CD4-positive, alpha-beta memory T cell (primary cell): ENCODE measurements around the gene MALRD1. TPM values are rescaled to one million over a fixed set of nuclear protein-coding genes. Genes with fewer than 3 reads are reported as not detected.

Source experiments
- CTCF ChIA-PET: fragments of 350-600 bp; sonication (Branson Sonifier 250); formaldehyde crosslinking; loops from one replicate; lab custom pipeline; 2021; ENCODE audit warnings: inconsistent platforms; ENCODE audit not compliant: partially characterized antibody; lab: Charles Lee
- POLR2A ChIA-PET: fragments of 350-600 bp; sonication (Branson Sonifier 250); formaldehyde crosslinking; loops from one replicate; lab custom pipeline; 2021; ENCODE audit not compliant: partially characterized antibody; lab: Charles Lee
- DNase-seq, 5 donors: peaks; one replicate each; pipeline versions ENCODE4 v3.0.0 to v3.0.0-alpha.2; 2020 to 2022; ENCODE audit warnings: mixed read lengths in 1 of 5
- H3K27ac ChIP-seq: one replicate; pipeline ENCODE4 v1.7.0; 2013; ENCODE audit warnings: low read depth, low read length
- H3K27me3 ChIP-seq: 2 replicates; pipeline ENCODE4 v1.7.0; 2013; ENCODE audit warnings: mild to moderate bottlenecking, low read length, moderate library complexity; ENCODE audit not compliant: insufficient read depth
- H3K36me3 ChIP-seq: 2 replicates; pipeline ENCODE4 v1.7.0; 2013; ENCODE audit warnings: mild to moderate bottlenecking, low read length, moderate library complexity; ENCODE audit not compliant: insufficient read depth
- H3K4me1 ChIP-seq: 2 replicates; pipeline ENCODE4 v1.7.0; 2013; ENCODE audit warnings: mild to moderate bottlenecking, low read length, moderate library complexity; ENCODE audit not compliant: insufficient read depth
- H3K4me3 ChIP-seq, 2 donors: one replicate each; pipeline ENCODE4 v1.7.0; 2013; ENCODE audit warnings: low read length in 2 of 2, mild to moderate bottlenecking in 1 of 2
- H3K9me3 ChIP-seq, 2 donors: one replicate each; pipeline ENCODE4 v1.7.0; 2013; ENCODE audit warnings: low read length in 2 of 2, control low read depth in 1 of 2; ENCODE audit not compliant: control insufficient read depth in 1 of 2
- H3K27ac Mint-ChIP-seq, 7 donors: one replicate each; pipeline ENCODE4 v1.8.0; 2020 to 2021; ENCODE audit warnings: mixed read lengths in 7 of 7, mild to moderate bottlenecking in 6 of 7, inconsistent platforms in 3 of 7, moderate library complexity in 3 of 7
- H3K27me3 Mint-ChIP-seq, 2 donors: one replicate each; pipeline ENCODE4 v1.8.0; 2020 to 2021; ENCODE audit warnings: mixed read lengths in 2 of 2
- H3K36me3 Mint-ChIP-seq, 2 donors: one replicate each; pipeline ENCODE4 v1.8.0; 2020 to 2021; ENCODE audit warnings: mixed read lengths in 2 of 2, inconsistent platforms in 1 of 2, mild to moderate bottlenecking in 1 of 2
- H3K4me1 Mint-ChIP-seq, 4 donors: one replicate each; pipeline ENCODE4 v1.8.0; 2020 to 2021; ENCODE audit warnings: mixed read lengths in 4 of 4, mild to moderate bottlenecking in 1 of 4
- H3K4me3 Mint-ChIP-seq, 8 donors: one replicate each; pipeline ENCODE4 v1.8.0; 2020 to 2021; ENCODE audit warnings: mixed read lengths in 8 of 8, mild to moderate bottlenecking in 7 of 8, moderate library complexity in 6 of 8, inconsistent platforms in 3 of 8
- H3K9me3 Mint-ChIP-seq, 8 donors: one replicate each; pipeline ENCODE4 v1.8.0; 2020 to 2021; ENCODE audit warnings: mixed read lengths in 8 of 8, mild to moderate bottlenecking in 5 of 8, inconsistent platforms in 3 of 8, moderate library complexity in 1 of 8
- intact Hi-C: fragments of 100-400 bp; cut with micrococcal nuclease; formaldehyde crosslinking; loops from one replicate; pipeline ENCODE4 v1.15.1; 2023
- polyA plus RNA-seq, 2 donors: library from polyadenylated mRNA; unstranded; fragments of 300-500 nt; fragmentation: Illumina TruSeq; gene quantifications; one replicate each; pipeline ENCODE4 v1.2.3, GENCODE V29; 2021
- total RNA-seq, 2 experiments: library from RNA; stranded (reverse); gene quantifications; one replicate each; pipeline ENCODE4 v1.2.3, GENCODE V29; 2021

MALRD1 gene
- total and polyA plus RNA-seq, 4 experiments from 2014 or later = not detected

DNA sequence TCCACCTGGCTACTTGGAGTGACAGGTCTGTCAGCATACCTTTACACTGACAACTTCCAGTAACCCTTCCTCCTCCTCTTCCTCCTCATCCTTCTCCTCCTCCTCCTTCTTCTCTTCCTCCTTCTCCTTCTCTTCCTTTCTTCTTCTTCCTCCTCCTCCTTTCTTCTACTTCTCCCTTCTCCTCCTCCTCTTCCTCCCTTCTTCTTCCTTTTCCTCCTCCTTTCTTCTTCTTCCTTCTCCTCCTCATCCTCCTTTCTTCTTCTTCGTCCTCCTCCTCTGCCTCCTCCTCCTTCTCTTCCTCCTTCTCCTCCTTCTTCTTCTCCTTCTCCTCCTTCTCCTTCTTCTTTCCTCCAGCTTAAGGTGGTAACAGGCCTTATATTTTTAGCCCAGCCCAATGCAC is 658.3 kb downstream of the MALRD1 start:
- intact Hi-C loops = no loop called here
- Mint-ChIP-seq H3K4me3 (no peak overlapping the region), H3K9me3 (peaks cover 5 to 24% (median 15%) of the 10 kb centered on the region in 8 donors), H3K27me3 (no peaks in the 10 kb centered on the region), H3K36me3 (no peaks in the 10 kb centered on the region), H3K4me1 (no peaks in the 10 kb centered on the region), H3K27ac (no peak overlapping the region)
- H3K36me3 ChIP-seq = no peaks in the 10 kb centered on the region
- POLR2A ChIA-PET = no interaction called here
- CTCF ChIA-PET = no interaction called here
- H3K9me3 ChIP-seq = no peaks in the 10 kb centered on the region
- DNase-seq = no peak
- H3K4me3 ChIP-seq = no peak overlapping the region
- no peaks in the 10 kb centered on the region for H3K27me3 ChIP-seq
- no peaks in the 10 kb centered on the region for H3K4me1 ChIP-seq
- H3K27ac ChIP-seq = no peak overlapping the region

DNA sequence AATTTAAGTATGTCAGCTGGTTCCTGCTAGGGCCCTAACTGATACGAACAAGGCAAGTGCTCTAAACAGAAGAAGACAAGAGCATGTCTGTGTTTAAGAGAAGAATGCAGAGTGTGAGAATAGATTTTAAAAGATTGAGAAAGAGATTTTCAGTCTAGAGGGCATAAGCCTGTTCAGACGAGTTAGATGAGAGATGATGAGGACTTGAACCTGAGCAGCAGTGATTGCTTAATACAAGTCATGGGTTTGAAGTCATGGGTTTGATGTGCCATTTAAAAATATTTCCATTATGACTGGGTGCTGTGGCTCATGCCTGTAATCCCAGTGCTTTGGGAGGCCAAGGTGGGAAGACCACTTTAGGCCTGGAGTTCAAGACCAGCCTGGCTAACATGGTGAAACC is 658.8 kb downstream of the MALRD1 start:
- Histone ChIP-seq H3K4me1 (no peaks in the 10 kb centered on the region), H3K27ac (no peak overlapping the region), H3K9me3 (no peaks in the 10 kb centered on the region), H3K27me3 (no peaks in the 10 kb centered on the region), H3K36me3 (no peaks in the 10 kb centered on the region), H3K4me3 (no peak overlapping the region)
- no peaks in the 10 kb centered on the region for H3K27me3 Mint-ChIP-seq
- intact Hi-C loops = no loop called here
- H3K27ac Mint-ChIP-seq = no peak overlapping the region
- H3K9me3 Mint-ChIP-seq = peaks cover 6 to 28% (median 17%) of the 10 kb centered on the region in 8 donors
- ChIA-PET CTCF (no interaction called here), POLR2A (no interaction called here)
- H3K36me3 Mint-ChIP-seq = no peaks in the 10 kb centered on the region
- H3K4me3 Mint-ChIP-seq = no peak overlapping the region
- H3K4me1 Mint-ChIP-seq = no peaks in the 10 kb centered on the region
- no peak for DNase-seq

DNA sequence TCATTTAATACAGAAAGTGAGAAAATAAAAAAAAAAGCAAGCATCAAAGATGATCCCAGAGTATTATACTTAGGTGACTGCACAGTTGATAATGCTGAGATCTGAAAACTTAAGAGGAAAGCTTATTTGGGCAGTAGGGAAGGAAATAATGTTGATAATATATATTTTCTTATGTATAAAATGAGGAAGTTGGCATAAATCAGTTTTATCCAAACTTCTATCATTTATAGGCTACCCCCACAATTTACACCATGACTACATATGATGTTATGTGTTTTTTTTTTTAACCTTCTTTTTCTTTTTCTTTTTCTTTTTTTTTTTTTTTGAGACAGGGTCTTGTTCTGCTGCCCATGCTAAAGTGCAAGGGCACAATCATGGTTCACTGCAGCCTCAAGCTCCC is 659.4 kb downstream of the MALRD1 start:
- ChIA-PET POLR2A (no interaction called here), CTCF (no interaction called here)
- Histone ChIP-seq H3K4me3 (no peak overlapping the region), H3K27ac (no peak overlapping the region), H3K27me3 (no peaks in the 10 kb centered on the region), H3K4me1 (no peaks in the 10 kb centered on the region), H3K9me3 (no peaks in the 10 kb centered on the region), H3K36me3 (no peaks in the 10 kb centered on the region)
- DNase-seq = no peak
- peaks cover 6 to 32% (median 19%) of the 10 kb centered on the region in 8 donors for H3K9me3 Mint-ChIP-seq
- no peak overlapping the region for H3K4me3 Mint-ChIP-seq
- H3K4me1 Mint-ChIP-seq = no peaks in the 10 kb centered on the region
- no peak overlapping the region for H3K27ac Mint-ChIP-seq
- intact Hi-C loops = no loop called here
- no peaks in the 10 kb centered on the region for H3K36me3 Mint-ChIP-seq
- H3K27me3 Mint-ChIP-seq = no peaks in the 10 kb centered on the region

- H3K4me3 ChIP-seq = no peak overlapping the region
- H3K36me3 ChIP-seq = no peaks in the 10 kb centered on the region
- no peaks in the 10 kb centered on the region for H3K27me3 Mint-ChIP-seq
- DNase-seq = no peak
- peaks cover 6 to 44% (median 25%) of the 10 kb centered on the region in 8 donors for H3K9me3 Mint-ChIP-seq
- H3K27me3 ChIP-seq = no peaks in the 10 kb centered on the region
- H3K4me3 Mint-ChIP-seq = no peak overlapping the region
- no peaks in the 10 kb centered on the region for H3K4me1 ChIP-seq
- ChIA-PET CTCF (no interaction called here), POLR2A (no interaction called here)
- intact Hi-C loops = no loop called here
- no peak overlapping the region for H3K27ac Mint-ChIP-seq
- H3K27ac ChIP-seq = no peak overlapping the region
- H3K9me3 ChIP-seq = no peaks in the 10 kb centered on the region
- H3K36me3 Mint-ChIP-seq = no peaks in the 10 kb centered on the region
- no peaks in the 10 kb centered on the region for H3K4me1 Mint-ChIP-seq
These were observed 662.0 kb downstream of the MALRD1 start for GRCh38 chr10:19710600-19710999.

- Mint-ChIP-seq H3K4me3 (no peak overlapping the region), H3K27me3 (no peaks in the 10 kb centered on the region), H3K4me1 (no peaks in the 10 kb centered on the region), H3K36me3 (no peaks in the 10 kb centered on the region), H3K27ac (no peak overlapping the region), H3K9me3 (peaks cover 6 to 43% (median 23%) of the 10 kb centered on the region in 8 donors)
- intact Hi-C loops = no loop called here
- CTCF ChIA-PET = no interaction called here
- H3K36me3 ChIP-seq = no peaks in the 10 kb centered on the region
- POLR2A ChIA-PET = no interaction called here
- no peaks in the 10 kb centered on the region for H3K9me3 ChIP-seq
- H3K4me1 ChIP-seq = no peaks in the 10 kb centered on the region
- no peak overlapping the region for H3K27ac ChIP-seq
- DNase-seq = no peak
- H3K27me3 ChIP-seq = no peaks in the 10 kb centered on the region
- no peak overlapping the region for H3K4me3 ChIP-seq
These were observed 664.6 kb downstream of the MALRD1 start for GRCh38 chr10:19713159-19713558.

DNA sequence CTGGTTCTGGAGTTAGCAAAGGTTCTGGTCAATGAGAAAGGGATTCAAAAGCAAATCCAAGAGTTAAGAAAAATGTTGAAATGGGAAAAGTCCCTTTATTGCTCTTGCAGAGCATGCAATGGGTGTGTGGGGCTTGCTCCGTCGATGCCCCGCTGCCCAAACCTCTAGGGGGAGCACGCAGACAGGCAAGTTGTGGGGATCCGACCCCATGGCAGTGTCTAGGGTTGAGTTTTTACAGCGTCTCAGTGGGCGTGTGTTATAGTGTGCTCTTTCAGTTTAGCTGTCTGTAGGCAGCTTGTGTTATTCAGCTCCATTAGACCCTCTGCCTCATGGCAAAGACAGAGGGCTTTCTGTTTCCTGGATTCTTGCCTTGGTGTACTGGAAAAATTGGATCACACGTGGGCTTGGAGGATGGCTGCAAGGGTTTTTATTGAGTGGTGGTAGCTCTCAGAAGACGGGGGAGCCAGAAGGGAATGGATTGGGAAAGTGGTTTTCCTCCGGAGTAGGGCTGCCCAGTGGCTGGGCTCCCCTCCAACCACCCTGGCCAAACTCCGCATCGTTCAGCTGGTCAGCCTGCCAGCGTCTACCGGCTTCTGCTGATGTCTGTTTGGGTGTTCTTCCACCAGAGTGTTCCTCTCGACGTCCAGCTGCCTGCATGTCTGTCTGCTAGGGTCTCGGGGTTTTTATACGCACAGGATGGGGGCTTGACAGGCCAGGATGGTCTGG is 665.4 kb downstream of the MALRD1 start:
- CTCF ChIA-PET = no interaction called here
- intact Hi-C loops = no loop called here
- peaks cover 6 to 43% (median 23%) of the 10 kb centered on the region in 8 donors for H3K9me3 Mint-ChIP-seq

GRCh38 chr10:19719284-19719683 is 670.7 kb downstream of the MALRD1 start:
- Mint-ChIP-seq H3K4me1 (no peaks in the 10 kb centered on the region), H3K36me3 (no peaks in the 10 kb centered on the region), H3K9me3 (peaks cover 0 to 11% (median 6%) of the 10 kb centered on the region in 8 donors), H3K27ac (no peak overlapping the region), H3K4me3 (no peak overlapping the region), H3K27me3 (no peaks in the 10 kb centered on the region)
- Histone ChIP-seq H3K9me3 (no peaks in the 10 kb centered on the region), H3K27me3 (no peaks in the 10 kb centered on the region), H3K4me1 (no peaks in the 10 kb centered on the region), H3K4me3 (no peak overlapping the region), H3K36me3 (no peaks in the 10 kb centered on the region), H3K27ac (no peak overlapping the region)
- no peak for DNase-seq
- ChIA-PET CTCF (no interaction called here), POLR2A (no interaction called here)
- intact Hi-C loops = no loop called here

More for the DNA sequence above, 665.4 kb downstream of the MALRD1 start:
- no peaks in the 10 kb centered on the region for H3K9me3 ChIP-seq
- Mint-ChIP-seq H3K27ac (no peak overlapping the region), H3K36me3 (no peaks in the 10 kb centered on the region), H3K4me1 (no peaks in the 10 kb centered on the region), H3K27me3 (no peaks in the 10 kb centered on the region), H3K4me3 (no peak overlapping the region)
- H3K4me1 ChIP-seq = no peaks in the 10 kb centered on the region
- no peak overlapping the region for H3K4me3 ChIP-seq
- POLR2A ChIA-PET = no interaction called here
- no peak for DNase-seq
- H3K27me3 ChIP-seq = no peaks in the 10 kb centered on the region
- no peaks in the 10 kb centered on the region for H3K36me3 ChIP-seq
- H3K27ac ChIP-seq = no peak overlapping the region
